ENCODE results near the gene INIP. TPM values are rescaled to one million over a fixed set of nuclear protein-coding genes. Genes with fewer than 3 reads are reported as not detected.

The INIP gene
- total RNA-seq, 1 experiment from 2014 or later, result 18.7 TPM

DNA sequence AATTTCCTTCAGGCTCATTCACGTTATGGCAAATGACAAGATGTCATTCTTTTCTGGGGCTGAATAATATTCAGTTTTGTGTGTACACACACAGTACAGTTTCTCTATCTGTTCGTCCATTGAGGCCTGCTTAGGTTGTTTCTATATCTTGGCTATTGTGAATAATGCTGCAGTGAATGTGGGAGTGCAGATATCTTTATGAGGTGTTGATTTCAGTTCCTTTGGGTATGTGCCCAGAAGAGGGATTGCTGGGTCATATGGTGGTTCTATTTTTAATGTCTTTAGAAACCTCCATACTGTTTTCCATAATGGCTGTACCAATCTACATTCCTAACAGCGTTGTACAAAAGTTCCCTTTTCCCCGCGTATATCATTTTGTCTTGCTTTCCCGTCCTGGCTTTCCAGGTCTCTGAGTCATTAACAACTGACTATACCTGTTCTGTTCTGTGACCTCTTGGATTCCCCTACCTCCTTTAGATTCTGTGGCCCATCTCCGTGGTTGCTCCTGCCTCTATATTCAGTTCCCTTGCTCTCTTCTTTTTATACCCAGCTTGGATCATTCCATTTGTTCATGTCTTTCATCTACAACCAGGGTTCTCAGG lies 39.5 kb upstream of the INIP start:
- DNase-seq, result no peak
- no peak overlapping the region for H3K27ac Mint-ChIP-seq (ENCODE audit: unreplicated experiment)

GRCh38 chr9:112755675-112756074 lies 37.8 kb upstream of the INIP start:
- Mint-ChIP-seq H3K9me3 (ENCODE audit: low read depth, unreplicated experiment) (no peaks in the 10 kb centered on the region), H3K36me3 (ENCODE audit: insufficient read depth, unreplicated experiment) (peaks cover 7% of the 10 kb centered on the region), H3K27me3 (ENCODE audit: unreplicated experiment) (no peaks in the 10 kb centered on the region), H3K27ac (ENCODE audit: unreplicated experiment) (no peak overlapping the region), H3K4me3 (ENCODE audit: low read depth, unreplicated experiment) (no peak overlapping the region), H3K4me1 (ENCODE audit: low read depth, unreplicated experiment) (peaks cover 46% of the 10 kb centered on the region)
- intact Hi-C loops (cut with micrococcal nuclease; ENCODE audit: unreplicated experiment), result no loop called here
- CTCF ChIA-PET, result no interaction called here
- no TSS peak for BruUV-seq (replicated peaks)
- TF ChIP-seq, protein P1, sequence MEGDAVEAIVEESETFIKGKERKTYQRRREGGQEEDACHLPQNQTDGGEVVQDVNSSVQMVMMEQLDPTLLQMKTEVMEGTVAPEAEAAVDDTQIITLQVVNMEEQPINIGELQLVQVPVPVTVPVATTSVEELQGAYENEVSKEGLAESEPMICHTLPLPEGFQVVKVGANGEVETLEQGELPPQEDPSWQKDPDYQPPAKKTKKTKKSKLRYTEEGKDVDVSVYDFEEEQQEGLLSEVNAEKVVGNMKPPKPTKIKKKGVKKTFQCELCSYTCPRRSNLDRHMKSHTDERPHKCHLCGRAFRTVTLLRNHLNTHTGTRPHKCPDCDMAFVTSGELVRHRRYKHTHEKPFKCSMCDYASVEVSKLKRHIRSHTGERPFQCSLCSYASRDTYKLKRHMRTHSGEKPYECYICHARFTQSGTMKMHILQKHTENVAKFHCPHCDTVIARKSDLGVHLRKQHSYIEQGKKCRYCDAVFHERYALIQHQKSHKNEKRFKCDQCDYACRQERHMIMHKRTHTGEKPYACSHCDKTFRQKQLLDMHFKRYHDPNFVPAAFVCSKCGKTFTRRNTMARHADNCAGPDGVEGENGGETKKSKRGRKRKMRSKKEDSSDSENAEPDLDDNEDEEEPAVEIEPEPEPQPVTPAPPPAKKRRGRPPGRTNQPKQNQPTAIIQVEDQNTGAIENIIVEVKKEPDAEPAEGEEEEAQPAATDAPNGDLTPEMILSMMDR (IDR thresholded peaks at IDR 0.05; ENCODE audit: unreplicated experiment), result no peak
- DNase-seq, result no peak

More for the DNA sequence above, 39.5 kb upstream of the INIP start:
- H3K27me3 Mint-ChIP-seq (ENCODE audit: unreplicated experiment), result no peaks in the 10 kb centered on the region
- CTCF ChIA-PET, result no interaction called here
- H3K9me3 Mint-ChIP-seq (ENCODE audit: low read depth, unreplicated experiment), result no peaks in the 10 kb centered on the region
- no TSS peak for BruUV-seq (replicated peaks)
- no peak overlapping the region for H3K4me3 Mint-ChIP-seq (ENCODE audit: low read depth, unreplicated experiment)
- peaks cover 4% of the 10 kb centered on the region for H3K36me3 Mint-ChIP-seq (ENCODE audit: insufficient read depth, unreplicated experiment)
- intact Hi-C loops (cut with micrococcal nuclease; ENCODE audit: unreplicated experiment), result no loop called here
- TF ChIP-seq, protein P1 (IDR thresholded peaks at IDR 0.05; ENCODE audit: unreplicated experiment), result no peak
- peaks cover 46% of the 10 kb centered on the region for H3K4me1 Mint-ChIP-seq (ENCODE audit: low read depth, unreplicated experiment)

DNA sequence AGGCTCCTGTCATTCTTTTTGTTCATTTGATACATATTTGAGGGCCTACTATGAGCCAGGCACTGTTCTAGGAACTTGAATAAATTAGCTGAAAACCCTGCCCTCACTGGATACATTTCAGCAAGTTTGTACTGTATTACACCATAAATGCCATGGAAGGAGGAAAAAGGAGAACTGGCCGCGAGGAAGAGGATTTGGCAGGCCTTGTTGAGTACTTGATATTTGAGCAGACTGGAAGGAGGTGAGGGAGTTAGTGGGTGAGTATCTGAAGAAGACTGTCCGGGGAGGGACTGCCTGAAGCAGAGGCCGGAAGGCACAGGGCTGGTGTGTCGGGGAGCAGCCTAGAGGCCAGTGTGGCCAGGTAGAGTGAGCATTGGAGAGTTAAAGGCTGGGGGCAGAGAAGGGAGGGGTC lies 37.1 kb upstream of the INIP start:
- CTCF ChIA-PET, result no interaction called here
- Mint-ChIP-seq H3K4me1 (ENCODE audit: low read depth, unreplicated experiment) (peaks cover 46% of the 10 kb centered on the region), H3K27me3 (ENCODE audit: unreplicated experiment) (no peaks in the 10 kb centered on the region), H3K9me3 (ENCODE audit: low read depth, unreplicated experiment) (no peaks in the 10 kb centered on the region), H3K36me3 (ENCODE audit: insufficient read depth, unreplicated experiment) (peaks cover 10% of the 10 kb centered on the region), H3K4me3 (ENCODE audit: low read depth, unreplicated experiment) (no peak overlapping the region), H3K27ac (ENCODE audit: unreplicated experiment) (peak overlapping the region; percentile 47)
- BruUV-seq (replicated peaks), result no TSS peak
- TF ChIP-seq, protein P1 (IDR thresholded peaks at IDR 0.05; ENCODE audit: unreplicated experiment), result no peak
- no peak for DNase-seq
- intact Hi-C loops (cut with micrococcal nuclease; ENCODE audit: unreplicated experiment), result no loop called here

GRCh38 chr9:112754578-112754977 lies 36.7 kb upstream of the INIP start:
- Mint-ChIP-seq H3K4me1 (ENCODE audit: low read depth, unreplicated experiment) (peaks cover 46% of the 10 kb centered on the region), H3K9me3 (ENCODE audit: low read depth, unreplicated experiment) (no peaks in the 10 kb centered on the region), H3K4me3 (ENCODE audit: low read depth, unreplicated experiment) (no peak overlapping the region), H3K36me3 (ENCODE audit: insufficient read depth, unreplicated experiment) (peaks cover 10% of the 10 kb centered on the region), H3K27me3 (ENCODE audit: unreplicated experiment) (no peaks in the 10 kb centered on the region), H3K27ac (ENCODE audit: unreplicated experiment) (peak overlapping the region; percentile 47)
- intact Hi-C loops (cut with micrococcal nuclease; ENCODE audit: unreplicated experiment), result loop anchor here (5.0 kb wide), 2 partner anchors 37 to 38 kb away; partner anchors contain the start of gene INIP
- CTCF ChIA-PET, result interaction anchor here (0.7 kb wide), 1 partner anchor 17 kb away, joined by 5 read pairs; no protein-coding TSS in a partner anchor
- DNase-seq, result no peak
- TF ChIP-seq, protein P1 (IDR thresholded peaks at IDR 0.05; ENCODE audit: unreplicated experiment), result no peak
- no TSS peak for BruUV-seq (replicated peaks)
